ENCODE data around the gene GRB2.
"Not testable (repeated sequence)": the region's sequence is repeated elsewhere in the genome, so short reads cannot be mapped to it uniquely, and the experiment has no call there.

Gene GRB2

GRCh38 chr17:75434433-75434832 lies 29.0 kb upstream of the GRB2 start:
- H3K4me1 ChIP-seq (ENCODE audit: control insufficient read depth, insufficient read depth, low read length); H3K9me3 ChIP-seq (ENCODE audit: control insufficient read depth, insufficient read depth, low read length): not testable (repeated sequence)

GRCh38 chr17:75433218-75433783 lies 27.8 kb upstream of the GRB2 start:
- Histone ChIP-seq H3K9ac (ENCODE audit: low read depth, low read length) (no peak overlapping the region), H3K9me3 (ENCODE audit: control insufficient read depth, insufficient read depth, low read length) (no peaks in the 10 kb centered on the region), H3K36me3 (ENCODE audit: control insufficient read depth, insufficient read depth, low read length) (no peaks in the 10 kb centered on the region), H3K4me3 (ENCODE audit: low read depth, low read length) (no peak overlapping the region), H3K4me1 (ENCODE audit: control insufficient read depth, insufficient read depth, low read length) (no peaks in the 10 kb centered on the region), H3K27me3 (ENCODE audit: control insufficient read depth, insufficient read depth, low read length) (no peaks in the 10 kb centered on the region)

More at GRCh38 chr17:75434433-75434832, 29.0 kb upstream of the GRB2 start:
- H3K27me3 ChIP-seq (ENCODE audit: control insufficient read depth, insufficient read depth, low read length); H3K9ac ChIP-seq (ENCODE audit: low read depth, low read length); H3K36me3 ChIP-seq (ENCODE audit: control insufficient read depth, insufficient read depth, low read length); H3K4me3 ChIP-seq (ENCODE audit: low read depth, low read length): not testable (repeated sequence)

GRCh38 chr17:75430159-75430974 lies 24.9 kb upstream of the GRB2 start:
- Histone ChIP-seq H3K9ac (ENCODE audit: low read depth, low read length) (no peak overlapping the region), H3K4me3 (ENCODE audit: low read depth, low read length) (no peak overlapping the region), H3K4me1 (ENCODE audit: control insufficient read depth, insufficient read depth, low read length) (no peaks in the 10 kb centered on the region), H3K9me3 (ENCODE audit: control insufficient read depth, insufficient read depth, low read length) (no peaks in the 10 kb centered on the region), H3K27me3 (ENCODE audit: control insufficient read depth, insufficient read depth, low read length) (no peaks in the 10 kb centered on the region), H3K36me3 (ENCODE audit: control insufficient read depth, insufficient read depth, low read length) (no peaks in the 10 kb centered on the region)

- Histone ChIP-seq H3K27me3 (ENCODE audit: control insufficient read depth, insufficient read depth, low read length) (no peaks in the 10 kb centered on the region), H3K4me1 (ENCODE audit: control insufficient read depth, insufficient read depth, low read length) (no peaks in the 10 kb centered on the region), H3K4me3 (ENCODE audit: low read depth, low read length) (no peak overlapping the region), H3K36me3 (ENCODE audit: control insufficient read depth, insufficient read depth, low read length) (no peaks in the 10 kb centered on the region), H3K9me3 (ENCODE audit: control insufficient read depth, insufficient read depth, low read length) (no peaks in the 10 kb centered on the region), H3K9ac (ENCODE audit: low read depth, low read length) (no peak overlapping the region)
Measured at GRCh38 chr17:75428543-75429469, 23.3 kb upstream of the GRB2 start.

GRCh38 chr17:75418531-75418930 lies 13.1 kb upstream of the GRB2 start:
- Histone ChIP-seq H3K9me3 (ENCODE audit: control insufficient read depth, insufficient read depth, low read length) (no peaks in the 10 kb centered on the region), H3K4me3 (ENCODE audit: low read depth, low read length) (no peak overlapping the region), H3K9ac (ENCODE audit: low read depth, low read length) (no peak overlapping the region), H3K36me3 (ENCODE audit: control insufficient read depth, insufficient read depth, low read length) (no peaks in the 10 kb centered on the region), H3K27me3 (ENCODE audit: control insufficient read depth, insufficient read depth, low read length) (no peaks in the 10 kb centered on the region), H3K4me1 (ENCODE audit: control insufficient read depth, insufficient read depth, low read length) (no peaks in the 10 kb centered on the region)

DNA sequence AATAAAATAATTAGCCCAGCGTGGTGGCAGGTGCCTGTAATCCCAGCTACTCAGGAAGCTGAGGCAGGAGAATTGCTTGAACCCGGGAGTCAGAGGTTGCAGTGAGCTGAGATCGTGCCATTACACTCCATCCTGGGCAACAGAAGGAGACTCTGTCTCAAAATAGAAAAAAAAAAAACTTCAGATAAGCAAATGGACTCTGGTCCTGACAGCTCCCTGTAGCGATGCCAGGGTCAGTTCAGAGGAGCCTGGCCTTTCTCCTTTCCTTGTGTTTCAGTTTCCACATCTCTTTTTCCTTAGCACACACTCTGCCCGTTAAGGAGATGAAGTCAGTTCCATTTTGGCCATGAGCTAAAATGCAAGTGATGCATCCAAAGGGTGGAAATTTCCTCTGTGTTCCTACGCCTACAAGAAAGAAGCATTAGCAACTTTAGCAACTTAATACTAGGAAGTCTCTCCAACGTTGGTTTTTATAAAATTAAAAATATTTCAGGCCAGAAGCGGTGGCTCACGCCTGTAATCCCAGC lies 11.6 kb upstream of the GRB2 start:
- Histone ChIP-seq H3K27me3 (ENCODE audit: control insufficient read depth, insufficient read depth, low read length) (no peaks in the 10 kb centered on the region), H3K4me3 (ENCODE audit: low read depth, low read length) (no peak overlapping the region), H3K9ac (ENCODE audit: low read depth, low read length) (no peak overlapping the region), H3K9me3 (ENCODE audit: control insufficient read depth, insufficient read depth, low read length) (no peaks in the 10 kb centered on the region), H3K4me1 (ENCODE audit: control insufficient read depth, insufficient read depth, low read length) (peaks cover 4% of the 10 kb centered on the region), H3K36me3 (ENCODE audit: control insufficient read depth, insufficient read depth, low read length) (no peaks in the 10 kb centered on the region)

- Histone ChIP-seq H3K27me3 (ENCODE audit: control insufficient read depth, insufficient read depth, low read length) (no peaks in the 10 kb centered on the region), H3K9me3 (ENCODE audit: control insufficient read depth, insufficient read depth, low read length) (no peaks in the 10 kb centered on the region), H3K4me3 (ENCODE audit: low read depth, low read length) (no peak overlapping the region), H3K36me3 (ENCODE audit: control insufficient read depth, insufficient read depth, low read length) (no peaks in the 10 kb centered on the region), H3K4me1 (ENCODE audit: control insufficient read depth, insufficient read depth, low read length) (peaks cover 4% of the 10 kb centered on the region), H3K9ac (ENCODE audit: low read depth, low read length) (no peak overlapping the region)
Measured at GRCh38 chr17:75416006-75416405, 10.5 kb upstream of the GRB2 start.

GRCh38 chr17:75414488-75414887 lies 9.0 kb upstream of the GRB2 start:
- peaks cover 4% of the 10 kb centered on the region for H3K4me1 ChIP-seq (ENCODE audit: control insufficient read depth, insufficient read depth, low read length)
- H3K36me3 ChIP-seq (ENCODE audit: control insufficient read depth, insufficient read depth, low read length), result no peaks in the 10 kb centered on the region
- no peak overlapping the region for H3K9ac ChIP-seq (ENCODE audit: low read depth, low read length)
- no peak overlapping the region for H3K4me3 ChIP-seq (ENCODE audit: low read depth, low read length)
- no peaks in the 10 kb centered on the region for H3K27me3 ChIP-seq (ENCODE audit: control insufficient read depth, insufficient read depth, low read length)
- no peaks in the 10 kb centered on the region for H3K9me3 ChIP-seq (ENCODE audit: control insufficient read depth, insufficient read depth, low read length)

DNA sequence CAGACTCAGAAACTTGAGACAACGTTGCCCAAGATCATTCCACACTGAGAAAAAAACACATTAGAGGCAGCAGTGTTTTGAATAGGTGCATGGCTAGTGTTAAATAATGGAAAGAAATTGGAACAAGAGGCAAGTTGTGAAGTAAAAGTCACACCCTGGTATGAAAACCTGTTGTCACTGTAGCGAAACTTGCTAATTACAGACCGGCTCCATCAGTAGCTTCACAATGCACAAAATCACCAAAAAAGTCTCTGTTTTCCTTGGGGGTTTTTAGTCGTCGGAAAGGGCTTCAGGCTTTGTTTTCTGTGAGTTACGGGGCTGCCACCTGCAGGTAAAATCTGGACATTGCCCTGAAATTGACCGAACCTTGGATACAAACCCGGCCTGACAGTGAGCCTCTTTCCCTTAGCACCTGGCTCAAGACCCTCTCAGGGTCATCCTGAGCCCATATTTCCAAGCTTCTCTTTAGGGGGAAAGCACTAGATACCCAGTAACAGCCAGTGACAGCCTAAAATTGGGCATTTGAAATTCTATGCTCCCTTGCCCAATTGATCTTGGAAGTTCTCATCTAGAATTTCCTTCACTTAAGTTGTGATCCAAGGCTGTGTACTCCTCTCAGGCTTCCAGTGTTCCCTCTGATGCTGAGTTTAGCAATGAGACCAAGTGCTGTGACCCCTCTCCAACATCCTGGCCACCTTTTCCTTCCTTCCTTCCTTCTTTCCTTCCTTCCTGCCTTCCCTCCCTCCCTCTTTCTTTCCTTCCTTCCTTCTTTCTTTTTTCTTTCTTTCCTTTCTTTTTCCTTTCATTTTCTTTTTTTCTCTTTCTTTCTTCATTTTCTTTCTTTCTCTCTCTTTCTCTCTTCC lies 7.2 kb upstream of the GRB2 start:
- Histone ChIP-seq H3K4me3 (ENCODE audit: low read depth, low read length) (no peak overlapping the region), H3K27me3 (ENCODE audit: control insufficient read depth, insufficient read depth, low read length) (no peaks in the 10 kb centered on the region), H3K9me3 (ENCODE audit: control insufficient read depth, insufficient read depth, low read length) (no peaks in the 10 kb centered on the region), H3K36me3 (ENCODE audit: control insufficient read depth, insufficient read depth, low read length) (no peaks in the 10 kb centered on the region), H3K4me1 (ENCODE audit: control insufficient read depth, insufficient read depth, low read length) (peaks cover 4% of the 10 kb centered on the region), H3K9ac (ENCODE audit: low read depth, low read length) (peak overlapping the region; percentile 42)

- no peaks in the 10 kb centered on the region for H3K36me3 ChIP-seq (ENCODE audit: control insufficient read depth, insufficient read depth, low read length)
- H3K9ac ChIP-seq (ENCODE audit: low read depth, low read length), result no peak overlapping the region
- H3K4me3 ChIP-seq (ENCODE audit: low read depth, low read length), result no peak overlapping the region
- no peaks in the 10 kb centered on the region for H3K27me3 ChIP-seq (ENCODE audit: control insufficient read depth, insufficient read depth, low read length)
- H3K4me1 ChIP-seq (ENCODE audit: control insufficient read depth, insufficient read depth, low read length), result peaks cover 4% of the 10 kb centered on the region
- no peaks in the 10 kb centered on the region for H3K9me3 ChIP-seq (ENCODE audit: control insufficient read depth, insufficient read depth, low read length)
Measured at GRCh38 chr17:75411328-75412067, 6.0 kb upstream of the GRB2 start.
